ENCODE data around the gene METTL26. TPM values are rescaled to one million over a fixed set of nuclear protein-coding genes. Genes with fewer than 3 reads are reported as not detected.

The METTL26 gene
- total RNA-seq, 3 donors from 2014 or later: 108 to 136 (median 130) TPM

GRCh38 chr16:648071-648780, 12.1 kb upstream of the METTL26 start:
- no peaks in the 10 kb centered on the region for H3K36me3 ChIP-seq
- H3K27ac ChIP-seq: peak overlapping the region; percentile 89 to 94
- no peaks in the 10 kb centered on the region for H3K9me3 ChIP-seq
- H3K27me3 ChIP-seq: no peaks in the 10 kb centered on the region
- H3K4me3 ChIP-seq: peak overlapping the region; percentile 68 to 85 (median 80)
- no peak for DNase-seq (ENCODE audit: low spot score in 2 of 2)
- no peak for TF ChIP-seq POLR2A (IDR thresholded peaks at IDR 0.05)
- peak in 2 of 3 donors; percentile 17 to 32 for TF ChIP-seq CTCF (IDR thresholded peaks at IDR 0.05)
- intact Hi-C loops (cut with DNase I; ENCODE audit: low total_unique reads): no loop called here
- H3K4me1 ChIP-seq: peaks cover 12 to 33% of the 10 kb centered on the region in 2 donors

- Histone ChIP-seq H3K36me3 (no peaks in the 10 kb centered on the region), H3K27ac (peak overlapping the region; percentile 89 to 94), H3K4me3 (peak overlapping the region in 1 of 3 donors; percentile 80), H3K9me3 (no peaks in the 10 kb centered on the region), H3K27me3 (no peaks in the 10 kb centered on the region), H3K4me1 (peaks cover 12 to 39% of the 10 kb centered on the region in 2 donors)
- DNase-seq (ENCODE audit: low spot score in 2 of 2): no peak
- TF ChIP-seq CTCF (IDR thresholded peaks at IDR 0.05) (no peak), POLR2AphosphoS5 (IDR thresholded peaks at IDR 0.05) (no peak), POLR2A (IDR thresholded peaks at IDR 0.05) (no peak)
- intact Hi-C loops (cut with DNase I; ENCODE audit: low total_unique reads): no loop called here
Observed at GRCh38 chr16:647173-647902, 11.2 kb upstream of the METTL26 start.

GRCh38 chr16:646679-647172, 10.6 kb upstream of the METTL26 start:
- no peaks in the 10 kb centered on the region for H3K27me3 ChIP-seq
- TF ChIP-seq CTCF (IDR thresholded peaks at IDR 0.05): no peak
- no peak for TF ChIP-seq POLR2A (IDR thresholded peaks at IDR 0.05)
- no peak for TF ChIP-seq POLR2AphosphoS5 (IDR thresholded peaks at IDR 0.05)
- no peak overlapping the region for H3K4me3 ChIP-seq
- DNase-seq (ENCODE audit: low spot score in 2 of 2): no peak
- intact Hi-C loops (cut with DNase I; ENCODE audit: low total_unique reads): no loop called here
- H3K4me1 ChIP-seq: peaks cover 12 to 39% of the 10 kb centered on the region in 2 donors
- H3K9me3 ChIP-seq: no peaks in the 10 kb centered on the region
- H3K27ac ChIP-seq: peak overlapping the region; percentile 33 to 94
- H3K36me3 ChIP-seq: no peaks in the 10 kb centered on the region

- H3K27ac ChIP-seq: peak overlapping the region; percentile 21 to 94
- no peaks in the 10 kb centered on the region for H3K27me3 ChIP-seq
- intact Hi-C loops (cut with DNase I; ENCODE audit: low total_unique reads): no loop called here
Observed at GRCh38 chr16:645852-646678, 10.0 kb upstream of the METTL26 start.

More at GRCh38 chr16:645852-646678, 10.0 kb upstream of the METTL26 start:
- Histone ChIP-seq H3K9me3 (no peaks in the 10 kb centered on the region), H3K36me3 (no peaks in the 10 kb centered on the region), H3K4me1 (peaks cover 12 to 39% of the 10 kb centered on the region in 2 donors), H3K4me3 (no peak overlapping the region)
- TF ChIP-seq POLR2AphosphoS5 (IDR thresholded peaks at IDR 0.05) (no peak), POLR2A (IDR thresholded peaks at IDR 0.05) (no peak), CTCF (IDR thresholded peaks at IDR 0.05) (no peak)
- no peak for DNase-seq (ENCODE audit: low spot score in 2 of 2)

Data from breast epithelium (tissue), 4 donors.